Neuronal stem cell (in vitro differentiated cells): Measurements from ENCODE around the gene TTF1.

Experiments used
- DNase-seq: peaks from one replicate; pipeline ENCODE4 v3.0.0-alpha.2; 2013; ENCODE audit warnings: low spot score
- H2AFZ ChIP-seq: one replicate; pipeline ENCODE4 v1.6.1; 2013; ENCODE audit warnings: mild to moderate bottlenecking, low read length, inconsistent platforms
- H2AK5ac ChIP-seq: 2 replicates; pipeline ENCODE4 v1.6.1; 2013; ENCODE audit warnings: low read depth, mild to moderate bottlenecking, inconsistent platforms, low read length, moderate library complexity, mixed read lengths
- H2BK120ac ChIP-seq: 2 replicates; pipeline ENCODE4 v1.6.1; 2013; ENCODE audit warnings: low read depth, mild to moderate bottlenecking, inconsistent platforms, low read length, moderate library complexity, mixed read lengths
- H2BK12ac ChIP-seq: one replicate; pipeline ENCODE4 v1.6.1; 2013; ENCODE audit warnings: low read length, inconsistent platforms
- H2BK15ac ChIP-seq: 2 replicates; pipeline ENCODE4 v1.6.1; 2013; ENCODE audit warnings: mild to moderate bottlenecking, low read length, inconsistent platforms, mixed read lengths
- H2BK5ac ChIP-seq: one replicate; pipeline ENCODE4 v1.6.1; 2013; ENCODE audit warnings: inconsistent platforms, mild to moderate bottlenecking, low read length, moderate library complexity
- H3K14ac ChIP-seq: one replicate; pipeline ENCODE4 v1.6.1; 2013; ENCODE audit warnings: low read length, inconsistent platforms
- H3K18ac ChIP-seq: 2 replicates; pipeline ENCODE4 v1.6.1; 2013; ENCODE audit warnings: low read length, inconsistent platforms
- H3K23ac ChIP-seq: 2 replicates; pipeline ENCODE4 v1.6.1; 2013; ENCODE audit warnings: low read depth, mild to moderate bottlenecking, mixed read lengths, low read length, inconsistent platforms; ENCODE audit not compliant: poor library complexity
- H3K27ac ChIP-seq: replicated peaks from 3 replicates; pipeline ENCODE4 v1.5.1; 2013; ENCODE audit warnings: low read length, inconsistent platforms
- H3K27me3 ChIP-seq, 3 experiments: 2 replicates each; pipeline ENCODE4 v1.6.1; 2013; ENCODE audit warnings: low read length in 3 of 3, mild to moderate bottlenecking in 2 of 3, inconsistent platforms in 1 of 3, low read depth in 1 of 3, mixed read lengths in 1 of 3, moderate library complexity in 1 of 3; ENCODE audit not compliant: control insufficient read depth in 3 of 3, insufficient read depth in 3 of 3
- H3K36me3 ChIP-seq, 2 donors: replicated peaks in 1 of 2; 2 replicates each; pipeline ENCODE4 v1.6.1; 2013; ENCODE audit warnings: low read length in 2 of 2; ENCODE audit not compliant: control insufficient read depth in 2 of 2, insufficient read depth in 2 of 2
- H3K4ac ChIP-seq: 2 replicates; pipeline ENCODE4 v1.6.1; 2013; ENCODE audit warnings: inconsistent platforms, mild to moderate bottlenecking, low read length, moderate library complexity
- H3K4me1 ChIP-seq, 2 donors: 1 replicate in 1 of 2; 2 replicates in 1 of 2; pipeline ENCODE4 v1.6.1; 2013; ENCODE audit warnings: low read length in 2 of 2, low read depth in 1 of 2; ENCODE audit not compliant: control insufficient read depth in 2 of 2, insufficient read depth in 1 of 2
- H3K4me2 ChIP-seq: one replicate; pipeline ENCODE4 v1.6.1; 2013; ENCODE audit warnings: mild to moderate bottlenecking, low read length, inconsistent platforms; ENCODE audit not compliant: insufficient read depth, poor library complexity, severe bottlenecking
- H3K4me3 ChIP-seq, 2 donors: 2 replicates each; pipeline ENCODE4 v1.5.1; 2013; ENCODE audit warnings: low read length in 2 of 2, mild to moderate bottlenecking in 2 of 2, inconsistent platforms in 1 of 2, moderate library complexity in 1 of 2
- H3K79me1 ChIP-seq: one replicate; pipeline ENCODE4 v1.6.1; 2013; ENCODE audit warnings: low read depth, mild to moderate bottlenecking, inconsistent platforms, low read length, moderate library complexity
- H3K9ac ChIP-seq: one replicate; pipeline ENCODE4 v1.6.1; 2013; ENCODE audit warnings: mild to moderate bottlenecking, low read depth, low read length, inconsistent platforms; ENCODE audit not compliant: poor library complexity
- H3K9me3 ChIP-seq, 2 donors: replicated peaks in 1 of 2; 2 replicates each; pipeline versions ENCODE3 to v1.6.1; 2013; ENCODE audit warnings: low read length in 2 of 2, mild to moderate bottlenecking in 2 of 2, inconsistent platforms in 1 of 2, low read depth in 1 of 2, mixed read lengths in 1 of 2, moderate library complexity in 1 of 2; ENCODE audit not compliant: control insufficient read depth in 2 of 2, insufficient read depth in 1 of 2
- H4K8ac ChIP-seq: one replicate; pipeline ENCODE4 v1.6.1; 2013; ENCODE audit warnings: low read depth, mild to moderate bottlenecking, inconsistent platforms, low read length, moderate library complexity
- H4K91ac ChIP-seq: one replicate; pipeline ENCODE4 v1.6.1; 2013; ENCODE audit warnings: low read length, low read depth, mild to moderate bottlenecking, inconsistent platforms; ENCODE audit not compliant: poor library complexity
- WGBS, 2 donors: extraction: QIAGEN DNeasy Blood & Tissue Kit; methylation state at CpG; one replicate each; pipeline ENCODE4 v1.1.7; 2013; ENCODE audit warnings: missing lambda C conversion rate in 2 of 2, mixed read lengths in 1 of 2; ENCODE audit not compliant: insufficient read length in 2 of 2, insufficient replicate concordance in 1 of 2; ENCODE audit errors: extremely low coverage in 2 of 2; 5-methylcytosine and 5-hydroxymethylcytosine counted together

The TTF1 gene

DNA sequence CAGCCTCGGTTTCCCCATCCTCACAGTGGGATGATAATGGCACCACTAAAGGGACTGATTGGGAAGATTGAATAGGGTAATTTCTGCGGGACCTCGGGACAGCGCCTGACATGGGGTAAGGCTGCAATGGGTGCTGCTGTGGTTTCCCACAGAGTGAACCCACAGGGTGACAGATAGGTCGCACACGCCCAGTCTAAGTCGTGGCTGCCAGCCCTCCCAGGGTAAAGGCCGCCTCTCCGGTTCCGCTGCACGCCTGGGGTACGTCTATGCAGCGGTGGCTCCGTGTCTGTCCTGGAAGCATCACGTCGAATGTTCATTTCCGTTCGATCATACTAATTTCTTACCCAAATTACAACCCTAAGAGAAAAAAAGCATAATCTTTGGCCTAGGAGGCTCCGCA is 4.0 kb upstream of the TTF1 start:
- Histone ChIP-seq H3K4me2 (peak overlapping the region; percentile 93), H2BK5ac (no peak overlapping the region), H3K14ac (no peak overlapping the region), H2AFZ (peak overlapping the region; percentile 96), H2AK5ac (no peak overlapping the region), H3K27me3 (peaks cover 6 to 70% (median 22%) of the 10 kb centered on the region in 3 experiments), H4K8ac (no peak overlapping the region), H2BK120ac (no peak overlapping the region), H3K27ac (no peak overlapping the region), H3K4ac (no peak overlapping the region), H3K36me3 (no peaks in the 10 kb centered on the region), H3K9ac (peak overlapping the region; percentile 87), H3K18ac (no peak overlapping the region), H3K79me1 (no peaks in the 10 kb centered on the region), H3K4me3 (peak overlapping the region in 1 of 2 donors; percentile 77), H2BK15ac (no peak overlapping the region), H4K91ac (no peak overlapping the region), H3K23ac (no peak overlapping the region), H3K9me3 (peaks cover 0 to 2% of the 10 kb centered on the region in 2 donors), H3K4me1 (peaks cover 11 to 15% of the 10 kb centered on the region in 2 donors), H2BK12ac (no peak overlapping the region)
- DNase-seq = no peak
- no CpG with 5 or more reads among the region's 19 CpGs for whole genome bisulfite sequencing, 2 donors

DNA sequence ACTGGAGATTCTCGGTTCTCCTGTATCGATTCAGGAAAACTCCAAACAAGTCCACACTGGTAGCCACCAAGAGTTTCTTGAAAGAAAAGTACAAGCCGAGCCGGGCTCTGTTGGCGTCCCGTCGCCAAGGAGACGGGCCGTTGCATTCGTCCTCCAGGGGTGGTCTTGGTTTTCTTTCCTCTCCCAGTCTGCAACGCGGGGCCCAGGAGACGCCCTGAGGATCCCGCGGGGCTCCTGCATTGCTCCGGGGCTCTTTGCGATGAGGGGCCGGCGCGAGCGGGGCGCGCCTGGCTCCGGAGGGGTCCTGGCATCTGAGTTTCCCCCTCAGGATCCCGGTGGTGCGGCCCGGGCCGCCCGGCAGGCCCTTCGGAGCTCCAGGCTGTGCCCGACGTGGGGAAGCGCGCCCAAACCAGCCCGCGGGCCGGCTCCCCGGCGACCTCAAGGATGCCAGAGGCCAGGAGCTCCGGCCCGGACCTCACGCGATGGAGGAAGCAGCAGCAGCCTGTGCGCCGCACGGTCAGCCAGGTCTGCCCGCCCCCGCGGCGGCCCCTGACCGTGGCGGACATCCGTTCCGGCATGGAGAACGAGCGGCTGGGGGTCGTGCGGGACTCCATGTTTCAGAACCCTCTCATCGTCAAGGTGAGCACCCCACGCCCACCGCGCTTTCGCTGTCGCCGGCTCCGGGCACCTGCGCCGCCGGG is 3.3 kb upstream of the TTF1 start, which contains the start of gene CFAP77:
TSS of gene CFAP77 (plus strand) at position 384 of the 701 bp plus-strand sequence. CDS start at position 445, 61 bp downstream.
- Histone ChIP-seq H3K18ac (peak within 1 kb of the TSS; percentile 83), H2BK120ac (no peak within 1 kb of the TSS), H3K9ac (peak within 1 kb of the TSS; percentile 87), H4K8ac (no peak within 1 kb of the TSS), H3K4me1 (peaks cover 12 to 17% of the 10 kb centered on the region in 2 donors), H3K4me3 (peak within 1 kb of the TSS; percentile 30 to 77), H3K23ac (peak within 1 kb of the TSS; percentile 47), H3K36me3 (no peaks in the 10 kb centered on the region), H4K91ac (no peak within 1 kb of the TSS), H3K27me3 (peaks cover 6 to 63% (median 22%) of the 10 kb centered on the region in 3 experiments), H3K4ac (no peak within 1 kb of the TSS), H3K9me3 (peaks cover 0 to 2% of the 10 kb centered on the region in 2 donors), H2AK5ac (no peak within 1 kb of the TSS), H2AFZ (peak within 1 kb of the TSS; percentile 96), H2BK15ac (peak within 1 kb of the TSS; percentile 40), H3K4me2 (peak within 1 kb of the TSS; percentile 93), H2BK12ac (no peak within 1 kb of the TSS), H3K14ac (no peak within 1 kb of the TSS), H3K79me1 (no peaks in the 10 kb centered on the region), H3K27ac (no peak within 1 kb of the TSS), H2BK5ac (no peak within 1 kb of the TSS)
- peak; percentile 73 for DNase-seq
- WGBS, 2 donors = no CpG with 5 or more reads among the region's 69 CpGs

DNA sequence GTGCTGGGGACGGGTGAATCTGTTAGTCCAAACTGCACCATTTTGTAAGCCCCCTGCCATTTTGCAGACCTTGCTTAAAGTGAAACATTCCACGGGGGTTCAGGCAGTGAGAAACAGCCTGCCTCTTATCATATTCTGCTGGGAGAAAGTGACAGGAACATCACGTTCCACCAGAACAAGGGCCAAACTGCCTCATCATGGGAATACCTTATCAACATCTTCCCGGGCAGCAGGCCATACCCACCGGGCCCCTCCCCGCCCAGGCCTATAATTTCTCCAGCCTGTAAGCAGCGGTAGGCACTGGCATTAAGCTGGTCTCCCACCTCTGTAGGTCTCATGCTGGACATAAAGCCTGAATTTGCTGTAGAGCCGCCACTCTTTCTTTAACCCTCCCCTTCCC is 1.9 kb upstream of the TTF1 start:
- Histone ChIP-seq H3K23ac (no peak overlapping the region), H4K8ac (no peak overlapping the region), H3K4me2 (no peak overlapping the region), H2BK15ac (no peak overlapping the region), H3K27ac (no peak overlapping the region), H2BK12ac (no peak overlapping the region), H2AK5ac (no peak overlapping the region), H3K14ac (no peak overlapping the region), H3K36me3 (peaks cover 2 to 8% of the 10 kb centered on the region in 2 donors), H2BK120ac (no peak overlapping the region), H2AFZ (no peak overlapping the region), H3K4ac (no peak overlapping the region), H3K27me3 (peaks cover 6 to 49% (median 22%) of the 10 kb centered on the region in 3 experiments), H2BK5ac (no peak overlapping the region), H3K79me1 (peaks cover 2% of the 10 kb centered on the region), H3K4me3 (no peak overlapping the region), H4K91ac (no peak overlapping the region), H3K9me3 (peaks cover 0 to 2% of the 10 kb centered on the region in 2 donors), H3K4me1 (peaks cover 12 to 17% of the 10 kb centered on the region in 2 donors), H3K9ac (no peak overlapping the region), H3K18ac (no peak overlapping the region)
- DNase-seq = no peak
- WGBS, 2 donors = no CpG with 5 or more reads among the region's 8 CpGs

DNA sequence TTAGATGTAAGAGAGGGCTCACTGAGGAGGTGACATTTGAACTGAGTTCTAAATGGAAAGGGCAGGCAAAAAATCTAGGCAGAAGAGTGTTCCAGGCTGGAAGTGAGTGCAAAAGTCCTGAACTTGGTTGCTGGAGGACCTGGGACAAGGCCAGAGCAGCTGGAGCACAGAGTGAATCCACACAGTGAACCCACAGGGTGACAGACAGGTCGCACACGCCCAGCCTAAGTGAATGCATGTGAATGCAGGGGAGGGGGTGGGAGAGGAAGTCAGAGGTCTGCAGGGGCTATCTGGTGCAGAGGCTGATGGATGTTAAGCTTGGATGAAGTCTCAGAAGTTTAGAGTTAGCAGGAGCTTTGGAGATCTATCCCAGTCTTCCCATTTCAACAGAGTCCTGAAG is 556 bp upstream of the TTF1 start:
- peak overlapping the region; percentile 83 for H2AFZ ChIP-seq
- no peak overlapping the region for H2AK5ac ChIP-seq
- H3K18ac ChIP-seq = no peak overlapping the region
- H3K4me1 ChIP-seq = peaks cover 12 to 17% of the 10 kb centered on the region in 2 donors
- peaks cover 6 to 39% (median 22%) of the 10 kb centered on the region in 3 experiments for H3K27me3 ChIP-seq
- no peak overlapping the region for H3K14ac ChIP-seq
- peaks cover 4% of the 10 kb centered on the region for H3K79me1 ChIP-seq
- no peak overlapping the region for H3K4ac ChIP-seq
- peaks cover 6 to 21% of the 10 kb centered on the region in 2 donors for H3K36me3 ChIP-seq
- H2BK15ac ChIP-seq = no peak overlapping the region
- H2BK12ac ChIP-seq = no peak overlapping the region
- no peak overlapping the region for H2BK120ac ChIP-seq
- H3K9me3 ChIP-seq = peaks cover 0 to 2% of the 10 kb centered on the region in 2 donors
- no peak overlapping the region for H3K27ac ChIP-seq
- no peak overlapping the region for H3K4me3 ChIP-seq
- H4K8ac ChIP-seq = no peak overlapping the region
- WGBS, 2 donors = no CpG with 5 or more reads among the region's 2 CpGs
- DNase-seq = no peak
- H3K23ac ChIP-seq = no peak overlapping the region
- H3K4me2 ChIP-seq = no peak overlapping the region
- no peak overlapping the region for H4K91ac ChIP-seq
- no peak overlapping the region for H2BK5ac ChIP-seq
- no peak overlapping the region for H3K9ac ChIP-seq
